A673 (cell line): ENCODE measurements around the gene LRRC8C.

Source experiments
- CTCF ChIP-seq: fragments of 300-800, 200-600 bp; sonication (generic); conservative IDR thresholded peaks from 2 replicates; pipeline ENCODE4 v1.5.1; 2017; ENCODE audit warnings: low read depth, mild to moderate bottlenecking, antibody characterized with exemption, low read length, moderate library complexity, mixed read lengths
- EZH2 ChIP-seq: fragments of 200-600 bp; sonication (generic); IDR thresholded peaks from 2 replicates; pipeline ENCODE4 v1.6.1; 2017; ENCODE audit warnings: borderline replicate concordance, low read depth, mild to moderate bottlenecking, mixed read lengths, antibody characterized with exemption, low read length; ENCODE audit not compliant: poor library complexity, severe bottlenecking

DNA sequence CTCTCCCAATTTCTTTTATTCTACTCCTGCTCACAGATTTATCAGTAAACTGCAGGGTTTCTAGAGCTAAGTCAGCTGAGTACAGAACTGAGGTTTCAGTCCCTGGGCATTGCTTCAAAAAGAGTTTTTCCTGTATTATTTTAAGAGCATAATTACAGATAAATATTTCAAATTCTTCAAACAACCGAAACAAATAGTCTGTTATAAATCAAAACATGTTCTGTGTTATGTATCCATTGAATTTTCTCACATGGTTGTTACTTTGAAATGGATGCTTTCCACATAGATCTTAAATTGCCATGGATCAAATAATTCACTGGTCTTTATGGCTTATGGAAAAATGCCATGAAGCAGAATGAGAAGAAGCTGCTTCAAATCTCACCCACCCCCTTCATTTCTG is 64.5 kb downstream of the LRRC8C start:
- TF ChIP-seq CTCF = no peak
- TF ChIP-seq EZH2 = no peak
